22Rv1 (cell line): Measurements from ENCODE around the gene PSG11.

Source experiments
- CTCF ChIP-seq: fragments of 450-650 bp; IDR thresholded peaks from 2 replicates; pipeline ENCODE4 v1.5.1; 2017; ENCODE audit warnings: mild to moderate bottlenecking
- ZFX ChIP-seq: fragments of 450-650 bp; IDR thresholded peaks from 2 replicates; pipeline ENCODE4 v1.6.1; 2017; ENCODE audit warnings: antibody characterized with exemption, borderline replicate concordance

- TF ChIP-seq CTCF (no peak), ZFX (no peak)
These were observed 36.4 kb downstream of the PSG11 start for GRCh38 chr19:42989851-42990250.
